Measurements from ENCODE around the gene MAT1A.

GRCh38 chr10:80290474-80291220 is 1.2 kb upstream of the MAT1A start:
- TF ChIP-seq CTCF (IDR thresholded peaks at IDR 0.05): no peak
- TF ChIP-seq POLR2A (IDR thresholded peaks at IDR 0.05): no peak
- no peak for TF ChIP-seq POLR2AphosphoS5 (IDR thresholded peaks at IDR 0.05)
